GM12892 (cell line): ENCODE results near the gene RALGPS1. TPM values are rescaled to one million over a fixed set of nuclear protein-coding genes. Genes with fewer than 3 reads are reported as not detected.

Experiments
- DNase-seq: peaks from one replicate; pipeline ENCODE4 v3.0.0; 2011; ENCODE audit not compliant: insufficient read length
- FAIRE-seq: peaks from 2 replicates; lab custom pipeline; 2011; peaks lifted over from hg19 to GRCh38; lab: Jason Lieb, UNC
- POLR2A ChIP-seq: IDR thresholded peaks from 2 replicates; pipeline ENCODE4 v1.6.1; 2011; ENCODE audit warnings: low read depth, low read length, control low read depth
- POLR2AphosphoS5 ChIP-seq: IDR thresholded peaks from 2 replicates; pipeline ENCODE4 v1.6.1; 2011; ENCODE audit warnings: low read depth, low read length, control low read depth
- TAF1 ChIP-seq: IDR thresholded peaks from 2 replicates; pipeline ENCODE4 v1.6.1; 2011; ENCODE audit warnings: low read depth, mild to moderate bottlenecking, control low read depth, low read length, borderline replicate concordance
- polyA plus RNA-seq: library from polyadenylated mRNA; unstranded; fragments of >200 nt; gene quantifications from one replicate; pipeline ENCODE4 v1.2.1, GENCODE V29; 2012; ENCODE audit warnings: missing spikeins, inconsistent platforms; ENCODE audit not compliant: missing spikeins

The RALGPS1 gene
- 3.8 TPM for polyA plus RNA-seq

GRCh38 chr9:126914458-126915280 lies at the start of gene RALGPS1:
Gene RALGPS1 (plus strand): TSS chr9:126914782. CDS start chr9:126962290, 47,508 bp downstream.
- peak; percentile 97 for DNase-seq
- TF ChIP-seq POLR2AphosphoS5 = no peak
- no peak for TF ChIP-seq TAF1
- TF ChIP-seq POLR2A = no peak
- FAIRE-seq = peak; percentile 94

GRCh38 chr9:126869368-126869767 lies 45.2 kb upstream of the RALGPS1 start:
- DNase-seq (no peak), FAIRE-seq (no peak)
- no peak for TF ChIP-seq POLR2A
- TF ChIP-seq TAF1 = no peak
- no peak for TF ChIP-seq POLR2AphosphoS5

GRCh38 chr9:126872516-126872915 lies 42.1 kb upstream of the RALGPS1 start:
- no peak for DNase-seq
- no peak for FAIRE-seq
- TF ChIP-seq POLR2A (no peak), TAF1 (no peak), POLR2AphosphoS5 (no peak)

GRCh38 chr9:126874546-126875314 lies 39.9 kb upstream of the RALGPS1 start:
- TF ChIP-seq POLR2AphosphoS5 = no peak
- no peak for TF ChIP-seq POLR2A
- no peak for TF ChIP-seq TAF1
- FAIRE-seq = peak; percentile 9
- DNase-seq = no peak

- FAIRE-seq (no peak), DNase-seq (no peak)
- no peak for TF ChIP-seq POLR2AphosphoS5
- no peak for TF ChIP-seq POLR2A
- no peak for TF ChIP-seq TAF1
These were observed 38.6 kb upstream of the RALGPS1 start for GRCh38 chr9:126875756-126876510.

- DNase-seq (no peak), FAIRE-seq (no peak)
- TF ChIP-seq POLR2AphosphoS5 (no peak), TAF1 (no peak), POLR2A (no peak)
These were observed 38.1 kb upstream of the RALGPS1 start for GRCh38 chr9:126876531-126876930.

GRCh38 chr9:126877418-126877817 lies 37.2 kb upstream of the RALGPS1 start:
- DNase-seq = no peak
- TF ChIP-seq POLR2AphosphoS5 (no peak), POLR2A (no peak), TAF1 (no peak)
- no peak for FAIRE-seq

GRCh38 chr9:126879288-126879687 lies 35.3 kb upstream of the RALGPS1 start:
- TF ChIP-seq POLR2AphosphoS5 (no peak), POLR2A (no peak), TAF1 (no peak)
- no peak for FAIRE-seq
- DNase-seq = no peak

- DNase-seq = no peak
- no peak for TF ChIP-seq TAF1
- TF ChIP-seq POLR2AphosphoS5 = no peak
- TF ChIP-seq POLR2A = no peak
- no peak for FAIRE-seq
These were observed 34.2 kb upstream of the RALGPS1 start for GRCh38 chr9:126880226-126880946.

- TF ChIP-seq TAF1 (no peak), POLR2AphosphoS5 (no peak), POLR2A (no peak)
- DNase-seq = no peak
- no peak for FAIRE-seq
These were observed 33.6 kb upstream of the RALGPS1 start for GRCh38 chr9:126880947-126881332.

GRCh38 chr9:126882746-126883145 lies 31.8 kb upstream of the RALGPS1 start:
- no peak for FAIRE-seq
- DNase-seq = no peak
- TF ChIP-seq POLR2A (no peak), TAF1 (no peak), POLR2AphosphoS5 (no peak)
